ENCODE results near the gene PRPF4.

Gene PRPF4

GRCh38 chr9:113269355-113269754 lies 6.1 kb upstream of the PRPF4 start:
- TF ChIP-seq CTCF (conservative IDR thresholded peaks at IDR 0.05): no peak
- no peak overlapping the region for H3K27ac ChIP-seq

- no peak for TF ChIP-seq CTCF (conservative IDR thresholded peaks at IDR 0.05)
- H3K27ac ChIP-seq: no peak overlapping the region
Observed at GRCh38 chr9:113269871-113270270, 5.6 kb upstream of the PRPF4 start.

- H3K27ac ChIP-seq: peak overlapping the region; percentile 91
- TF ChIP-seq CTCF (conservative IDR thresholded peaks at IDR 0.05): peak; percentile 85
Observed at GRCh38 chr9:113274474-113275156, 843 bp upstream of the PRPF4 start.

- H3K27ac ChIP-seq: peak overlapping the region; percentile 91
- TF ChIP-seq CTCF (conservative IDR thresholded peaks at IDR 0.05): no peak
Observed at GRCh38 chr9:113278840-113279239, 3.4 kb downstream of the PRPF4 start.

GRCh38 chr9:113281356-113281755 lies 5.9 kb downstream of the PRPF4 start:
- H3K27ac ChIP-seq: peak overlapping the region; percentile 3; the same call in 1 of the 2 replicates
- no peak for TF ChIP-seq CTCF (conservative IDR thresholded peaks at IDR 0.05)

GRCh38 chr9:113289091-113289490 lies 13.6 kb downstream of the PRPF4 start:
- no peak for TF ChIP-seq CTCF (conservative IDR thresholded peaks at IDR 0.05)
- peak overlapping the region; percentile 81 for H3K27ac ChIP-seq

GRCh38 chr9:113290052-113290607 lies 14.7 kb downstream of the PRPF4 start:
- TF ChIP-seq CTCF (conservative IDR thresholded peaks at IDR 0.05): no peak

More at GRCh38 chr9:113290052-113290607, 14.7 kb downstream of the PRPF4 start:
- H3K27ac ChIP-seq: no peak overlapping the region
